ENCODE data around the gene SIVA1.

The SIVA1 gene

GRCh38 chr14:104771374-104771773 is 18.4 kb downstream of the SIVA1 start:
- Histone ChIP-seq H3K4me3 (ENCODE audit: low read depth in 1 of 2, low read length in 2 of 2) (no peak overlapping the region), H3K27me3 (ENCODE audit: control insufficient read depth in 1 of 2, insufficient read depth in 2 of 2, low read length in 2 of 2) (no peaks in the 10 kb centered on the region), H3K27ac (ENCODE audit: low read depth, low read length) (no peak overlapping the region), H3K9me3 (ENCODE audit: low read length) (no peaks in the 10 kb centered on the region), H3K9ac (ENCODE audit: low read length) (no peak overlapping the region), H3K36me3 (ENCODE audit: insufficient read depth, low read length) (peaks cover 17% of the 10 kb centered on the region), H3K4me1 (ENCODE audit: insufficient read depth, low read length) (peaks cover 7% of the 10 kb centered on the region)

GRCh38 chr14:104771918-104772706 is 19.2 kb downstream of the SIVA1 start:
- Histone ChIP-seq H3K27ac (ENCODE audit: low read depth, low read length) (no peak overlapping the region), H3K4me3 (ENCODE audit: low read depth in 1 of 2, low read length in 2 of 2) (no peak overlapping the region), H3K27me3 (ENCODE audit: control insufficient read depth in 1 of 2, insufficient read depth in 2 of 2, low read length in 2 of 2) (no peaks in the 10 kb centered on the region), H3K36me3 (ENCODE audit: insufficient read depth, low read length) (peaks cover 17% of the 10 kb centered on the region), H3K9ac (ENCODE audit: low read length) (no peak overlapping the region), H3K9me3 (ENCODE audit: low read length) (no peaks in the 10 kb centered on the region), H3K4me1 (ENCODE audit: insufficient read depth, low read length) (peaks cover 7% of the 10 kb centered on the region)

- Histone ChIP-seq H3K27me3 (ENCODE audit: control insufficient read depth in 1 of 2, insufficient read depth in 2 of 2, low read length in 2 of 2) (no peaks in the 10 kb centered on the region), H3K9me3 (ENCODE audit: low read length) (no peaks in the 10 kb centered on the region), H3K9ac (ENCODE audit: low read length) (no peak overlapping the region), H3K27ac (ENCODE audit: low read depth, low read length) (no peak overlapping the region), H3K36me3 (ENCODE audit: insufficient read depth, low read length) (peaks cover 17% of the 10 kb centered on the region), H3K4me3 (ENCODE audit: low read depth in 1 of 2, low read length in 2 of 2) (no peak overlapping the region), H3K4me1 (ENCODE audit: insufficient read depth, low read length) (peaks cover 7% of the 10 kb centered on the region)
These were observed 20.0 kb downstream of the SIVA1 start for GRCh38 chr14:104772707-104773504.

- Histone ChIP-seq H3K9me3 (ENCODE audit: low read length) (no peaks in the 10 kb centered on the region), H3K36me3 (ENCODE audit: insufficient read depth, low read length) (peaks cover 17% of the 10 kb centered on the region), H3K4me3 (ENCODE audit: low read depth in 1 of 2, low read length in 2 of 2) (no peak overlapping the region), H3K27me3 (ENCODE audit: control insufficient read depth in 1 of 2, insufficient read depth in 2 of 2, low read length in 2 of 2) (no peaks in the 10 kb centered on the region), H3K9ac (ENCODE audit: low read length) (no peak overlapping the region), H3K4me1 (ENCODE audit: insufficient read depth, low read length) (peaks cover 2% of the 10 kb centered on the region), H3K27ac (ENCODE audit: low read depth, low read length) (no peak overlapping the region)
These were observed 20.8 kb downstream of the SIVA1 start for GRCh38 chr14:104773505-104774452.

DNA sequence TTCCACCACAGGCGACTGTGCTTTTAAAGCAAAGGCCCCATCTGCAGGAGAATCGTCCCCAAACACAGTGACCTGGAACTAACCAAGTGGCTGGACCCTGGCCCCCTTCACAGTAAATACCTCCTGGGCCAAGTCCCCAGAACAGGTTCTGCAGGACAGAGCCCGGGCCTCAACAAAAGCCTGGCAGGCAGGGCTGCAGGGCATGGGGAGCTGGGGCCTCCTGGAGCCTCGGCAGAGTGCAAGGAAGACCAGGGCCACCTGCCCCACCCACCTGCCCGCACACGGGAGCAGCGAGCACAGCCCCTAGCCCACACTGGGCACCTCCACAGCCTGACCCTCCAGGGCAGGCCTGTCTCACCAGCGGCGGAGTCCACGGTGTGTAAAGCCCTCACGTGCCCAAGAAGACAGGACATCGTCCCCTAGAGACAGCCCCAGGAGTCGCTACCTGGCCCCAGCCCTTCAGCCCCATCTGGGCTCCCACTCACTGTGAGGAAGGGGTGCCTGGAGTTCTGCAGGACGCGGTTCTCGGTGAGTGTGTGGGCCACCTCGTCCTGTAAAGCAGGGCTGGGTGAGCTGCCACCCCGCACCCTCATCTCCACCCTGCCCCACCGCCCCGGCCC is 21.6 kb downstream of the SIVA1 start:
- H3K36me3 ChIP-seq (ENCODE audit: insufficient read depth, low read length) = peaks cover 17% of the 10 kb centered on the region
- H3K9ac ChIP-seq (ENCODE audit: low read length) = no peak overlapping the region
- H3K27ac ChIP-seq (ENCODE audit: low read depth, low read length) = no peak overlapping the region
- H3K9me3 ChIP-seq (ENCODE audit: low read length) = no peaks in the 10 kb centered on the region
- H3K4me1 ChIP-seq (ENCODE audit: insufficient read depth, low read length) = no peaks in the 10 kb centered on the region
- H3K4me3 ChIP-seq (ENCODE audit: low read depth in 1 of 2, low read length in 2 of 2) = no peak overlapping the region
- H3K27me3 ChIP-seq (ENCODE audit: control insufficient read depth in 1 of 2, insufficient read depth in 2 of 2, low read length in 2 of 2) = no peaks in the 10 kb centered on the region

DNA sequence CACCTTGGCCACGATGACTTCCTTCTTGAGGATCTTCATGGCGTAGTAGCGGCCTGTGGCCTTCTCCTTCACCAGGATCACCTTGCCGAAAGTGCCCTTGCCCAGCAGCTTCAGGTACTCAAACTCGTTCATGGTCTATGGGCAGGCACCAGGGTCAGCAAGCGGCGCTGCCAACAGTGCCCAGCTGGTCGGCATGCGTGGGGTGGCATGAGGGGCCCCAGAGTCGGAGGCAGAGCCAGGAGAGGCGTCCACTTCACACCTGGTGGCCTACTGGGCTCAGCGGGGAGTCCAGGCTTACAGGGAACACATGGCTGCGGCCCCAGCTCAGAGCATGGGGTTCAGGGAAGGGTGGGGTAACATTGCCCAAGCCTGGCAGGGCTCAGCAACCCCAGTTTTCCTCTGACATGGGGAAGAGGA is 22.1 kb downstream of the SIVA1 start:
- no peaks in the 10 kb centered on the region for H3K4me1 ChIP-seq (ENCODE audit: insufficient read depth, low read length)
- no peak overlapping the region for H3K4me3 ChIP-seq (ENCODE audit: low read depth in 1 of 2, low read length in 2 of 2)
- peaks cover 17% of the 10 kb centered on the region for H3K36me3 ChIP-seq (ENCODE audit: insufficient read depth, low read length)
- H3K27ac ChIP-seq (ENCODE audit: low read depth, low read length) = no peak overlapping the region
- H3K27me3 ChIP-seq (ENCODE audit: control insufficient read depth in 1 of 2, insufficient read depth in 2 of 2, low read length in 2 of 2) = no peaks in the 10 kb centered on the region
- H3K9me3 ChIP-seq (ENCODE audit: low read length) = no peaks in the 10 kb centered on the region
- no peak overlapping the region for H3K9ac ChIP-seq (ENCODE audit: low read length)

DNA sequence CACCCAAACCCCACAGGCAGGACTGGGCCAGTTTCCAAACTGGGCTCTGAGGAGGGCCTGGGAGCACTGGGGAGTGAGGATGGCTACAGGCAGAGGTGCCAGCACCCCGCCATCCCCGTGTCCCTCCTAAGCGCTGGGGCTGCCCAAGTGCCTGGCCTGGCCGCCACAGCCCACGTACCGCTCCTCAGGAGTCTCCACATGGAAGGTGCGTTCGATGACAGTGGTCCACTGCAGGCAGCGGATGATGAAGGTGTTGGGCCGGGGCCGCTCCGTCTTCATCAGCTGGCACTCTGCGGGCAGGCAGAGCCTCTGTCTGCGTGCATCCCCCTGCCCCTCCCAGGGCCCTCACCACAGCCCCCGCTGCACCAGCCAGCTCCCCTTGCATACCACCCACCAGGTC is 23.5 kb downstream of the SIVA1 start:
- H3K9me3 ChIP-seq (ENCODE audit: low read length) = no peaks in the 10 kb centered on the region
- H3K27ac ChIP-seq (ENCODE audit: low read depth, low read length) = no peak overlapping the region
- no peak overlapping the region for H3K4me3 ChIP-seq (ENCODE audit: low read depth in 1 of 2, low read length in 2 of 2)
- H3K9ac ChIP-seq (ENCODE audit: low read length) = no peak overlapping the region
- no peaks in the 10 kb centered on the region for H3K4me1 ChIP-seq (ENCODE audit: insufficient read depth, low read length)
- H3K27me3 ChIP-seq (ENCODE audit: control insufficient read depth in 1 of 2, insufficient read depth in 2 of 2, low read length in 2 of 2) = no peaks in the 10 kb centered on the region
- H3K36me3 ChIP-seq (ENCODE audit: insufficient read depth, low read length) = peaks cover 7% of the 10 kb centered on the region

DNA sequence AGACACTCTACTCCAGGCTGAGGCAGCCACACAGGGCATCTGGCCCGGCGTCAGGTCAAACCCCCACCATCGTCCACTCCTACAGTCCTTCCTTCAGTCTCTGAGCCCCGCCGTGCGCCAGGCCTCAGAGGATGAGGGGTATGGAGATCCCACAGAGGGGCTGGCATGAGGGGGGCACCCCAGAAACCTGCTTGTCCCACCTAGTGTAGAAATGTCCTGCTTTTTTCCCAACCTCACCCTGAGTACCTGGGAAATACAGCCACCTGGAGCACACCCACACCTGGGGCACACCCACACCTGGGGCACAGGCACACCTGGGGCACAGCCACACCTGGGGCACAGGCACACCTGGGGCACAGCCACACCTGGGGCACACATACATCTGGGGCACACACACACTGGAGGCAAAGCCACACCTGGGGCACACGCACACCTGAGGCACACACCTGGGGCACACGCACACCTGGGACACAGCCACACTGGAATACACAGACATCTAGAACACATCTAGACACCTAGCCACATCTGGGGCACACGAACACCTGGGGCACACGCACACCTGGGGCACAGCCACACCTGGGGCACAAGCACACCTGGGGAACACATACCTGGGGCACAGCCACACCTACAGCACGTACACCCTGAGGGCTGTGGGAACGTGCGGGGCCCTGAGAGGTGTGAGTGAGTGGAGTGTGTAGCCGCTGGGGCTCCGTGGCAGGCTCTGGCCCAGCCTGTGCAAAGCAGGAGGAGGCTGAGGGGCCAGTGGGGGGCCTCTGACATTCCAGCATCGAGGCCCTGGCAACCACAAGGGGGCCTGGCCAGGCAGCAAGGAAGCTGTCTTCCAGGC is 24.2 kb downstream of the SIVA1 start:
- H3K27me3 ChIP-seq (ENCODE audit: control insufficient read depth in 1 of 2, insufficient read depth in 2 of 2, low read length in 2 of 2) = no peaks in the 10 kb centered on the region
- no peak overlapping the region for H3K27ac ChIP-seq (ENCODE audit: low read depth, low read length)
- no peak overlapping the region for H3K4me3 ChIP-seq (ENCODE audit: low read depth in 1 of 2, low read length in 2 of 2)
- H3K4me1 ChIP-seq (ENCODE audit: insufficient read depth, low read length) = no peaks in the 10 kb centered on the region
- H3K9ac ChIP-seq (ENCODE audit: low read length) = no peak overlapping the region
- H3K36me3 ChIP-seq (ENCODE audit: insufficient read depth, low read length) = peaks cover under 1% of the 10 kb centered on the region
- no peaks in the 10 kb centered on the region for H3K9me3 ChIP-seq (ENCODE audit: low read length)

GRCh38 chr14:104777808-104778249 is 24.9 kb downstream of the SIVA1 start:
- H3K4me3 ChIP-seq (ENCODE audit: low read depth in 1 of 2, low read length in 2 of 2) = no peak overlapping the region
- no peaks in the 10 kb centered on the region for H3K36me3 ChIP-seq (ENCODE audit: insufficient read depth, low read length)
- no peaks in the 10 kb centered on the region for H3K27me3 ChIP-seq (ENCODE audit: control insufficient read depth in 1 of 2, insufficient read depth in 2 of 2, low read length in 2 of 2)
- no peak overlapping the region for H3K27ac ChIP-seq (ENCODE audit: low read depth, low read length)
- H3K9ac ChIP-seq (ENCODE audit: low read length) = no peak overlapping the region
- no peaks in the 10 kb centered on the region for H3K4me1 ChIP-seq (ENCODE audit: insufficient read depth, low read length)
- no peaks in the 10 kb centered on the region for H3K9me3 ChIP-seq (ENCODE audit: low read length)

DNA sequence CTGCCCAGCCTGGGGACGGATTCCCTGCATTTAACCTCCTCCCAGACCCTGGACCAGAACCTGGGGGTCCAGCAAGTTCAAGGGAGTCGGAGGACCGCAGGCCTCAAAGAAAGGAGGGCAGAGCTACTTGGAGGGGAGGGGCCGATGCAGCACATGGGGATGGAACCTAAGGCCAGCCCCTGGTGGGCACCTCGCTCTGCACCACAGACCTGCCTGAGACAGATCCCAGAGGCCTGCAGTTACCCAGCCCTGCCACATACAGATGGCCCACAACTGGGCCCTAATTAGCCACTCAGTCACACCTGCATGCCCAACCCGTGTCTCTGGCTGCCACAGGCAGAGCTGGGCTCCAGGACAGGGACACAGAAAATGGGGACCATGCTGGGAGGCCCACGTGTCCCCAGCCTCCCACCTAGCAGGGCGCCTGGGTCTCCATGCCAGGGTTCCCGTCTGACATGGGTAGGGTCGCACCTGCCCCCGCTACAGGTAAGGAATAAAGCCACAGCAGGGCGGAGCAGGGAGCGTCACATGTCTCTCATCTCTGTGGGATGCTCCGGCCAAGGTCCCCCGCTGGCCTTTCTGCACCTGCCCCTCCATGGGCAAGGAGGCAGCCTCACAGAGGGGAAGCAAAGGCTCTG is 25.9 kb downstream of the SIVA1 start:
- Histone ChIP-seq H3K4me3 (ENCODE audit: low read depth in 1 of 2, low read length in 2 of 2) (no peak overlapping the region), H3K27me3 (ENCODE audit: control insufficient read depth in 1 of 2, insufficient read depth in 2 of 2, low read length in 2 of 2) (no peaks in the 10 kb centered on the region), H3K9me3 (ENCODE audit: low read length) (no peaks in the 10 kb centered on the region), H3K27ac (ENCODE audit: low read depth, low read length) (no peak overlapping the region), H3K9ac (ENCODE audit: low read length) (no peak overlapping the region), H3K36me3 (ENCODE audit: insufficient read depth, low read length) (no peaks in the 10 kb centered on the region), H3K4me1 (ENCODE audit: insufficient read depth, low read length) (no peaks in the 10 kb centered on the region)

Data from muscle layer of colon (tissue), 2 donors.